Neuronal stem cell (in vitro differentiated cells): ENCODE data around the gene MICAL1.

Source experiments
- DNase-seq: peaks from one replicate; pipeline ENCODE4 v3.0.0-alpha.2; 2013; ENCODE audit warnings: low spot score
- H2AFZ ChIP-seq: one replicate; pipeline ENCODE4 v1.6.1; 2013; ENCODE audit warnings: mild to moderate bottlenecking, low read length, inconsistent platforms
- H2AK5ac ChIP-seq: 2 replicates; pipeline ENCODE4 v1.6.1; 2013; ENCODE audit warnings: low read depth, mild to moderate bottlenecking, inconsistent platforms, low read length, moderate library complexity, mixed read lengths
- H2BK120ac ChIP-seq: 2 replicates; pipeline ENCODE4 v1.6.1; 2013; ENCODE audit warnings: low read depth, mild to moderate bottlenecking, inconsistent platforms, low read length, moderate library complexity, mixed read lengths
- H2BK12ac ChIP-seq: one replicate; pipeline ENCODE4 v1.6.1; 2013; ENCODE audit warnings: low read length, inconsistent platforms
- H2BK15ac ChIP-seq: 2 replicates; pipeline ENCODE4 v1.6.1; 2013; ENCODE audit warnings: mild to moderate bottlenecking, low read length, inconsistent platforms, mixed read lengths
- H2BK5ac ChIP-seq: one replicate; pipeline ENCODE4 v1.6.1; 2013; ENCODE audit warnings: inconsistent platforms, mild to moderate bottlenecking, low read length, moderate library complexity
- H3K14ac ChIP-seq: one replicate; pipeline ENCODE4 v1.6.1; 2013; ENCODE audit warnings: low read length, inconsistent platforms
- H3K18ac ChIP-seq: 2 replicates; pipeline ENCODE4 v1.6.1; 2013; ENCODE audit warnings: low read length, inconsistent platforms
- H3K23ac ChIP-seq: 2 replicates; pipeline ENCODE4 v1.6.1; 2013; ENCODE audit warnings: low read depth, mild to moderate bottlenecking, mixed read lengths, low read length, inconsistent platforms; ENCODE audit not compliant: poor library complexity
- H3K27ac ChIP-seq: replicated peaks from 3 replicates; pipeline ENCODE4 v1.5.1; 2013; ENCODE audit warnings: low read length, inconsistent platforms
- H3K27me3 ChIP-seq, 3 experiments: 2 replicates each; pipeline ENCODE4 v1.6.1; 2013; ENCODE audit warnings: low read length in 3 of 3, mild to moderate bottlenecking in 2 of 3, inconsistent platforms in 1 of 3, low read depth in 1 of 3, mixed read lengths in 1 of 3, moderate library complexity in 1 of 3; ENCODE audit not compliant: control insufficient read depth in 3 of 3, insufficient read depth in 3 of 3
- H3K36me3 ChIP-seq, 2 donors: replicated peaks in 1 of 2; 2 replicates each; pipeline ENCODE4 v1.6.1; 2013; ENCODE audit warnings: low read length in 2 of 2; ENCODE audit not compliant: control insufficient read depth in 2 of 2, insufficient read depth in 2 of 2
- H3K4ac ChIP-seq: 2 replicates; pipeline ENCODE4 v1.6.1; 2013; ENCODE audit warnings: inconsistent platforms, mild to moderate bottlenecking, low read length, moderate library complexity
- H3K4me1 ChIP-seq, 2 donors: 1 replicate in 1 of 2; 2 replicates in 1 of 2; pipeline ENCODE4 v1.6.1; 2013; ENCODE audit warnings: low read length in 2 of 2, low read depth in 1 of 2; ENCODE audit not compliant: control insufficient read depth in 2 of 2, insufficient read depth in 1 of 2
- H3K4me2 ChIP-seq: one replicate; pipeline ENCODE4 v1.6.1; 2013; ENCODE audit warnings: mild to moderate bottlenecking, low read length, inconsistent platforms; ENCODE audit not compliant: insufficient read depth, poor library complexity, severe bottlenecking
- H3K4me3 ChIP-seq, 2 donors: 2 replicates each; pipeline ENCODE4 v1.5.1; 2013; ENCODE audit warnings: low read length in 2 of 2, mild to moderate bottlenecking in 2 of 2, inconsistent platforms in 1 of 2, moderate library complexity in 1 of 2
- H3K79me1 ChIP-seq: one replicate; pipeline ENCODE4 v1.6.1; 2013; ENCODE audit warnings: low read depth, mild to moderate bottlenecking, inconsistent platforms, low read length, moderate library complexity
- H3K9ac ChIP-seq: one replicate; pipeline ENCODE4 v1.6.1; 2013; ENCODE audit warnings: mild to moderate bottlenecking, low read depth, low read length, inconsistent platforms; ENCODE audit not compliant: poor library complexity
- H3K9me3 ChIP-seq, 2 donors: replicated peaks in 1 of 2; 2 replicates each; pipeline versions ENCODE3 to v1.6.1; 2013; ENCODE audit warnings: low read length in 2 of 2, mild to moderate bottlenecking in 2 of 2, inconsistent platforms in 1 of 2, low read depth in 1 of 2, mixed read lengths in 1 of 2, moderate library complexity in 1 of 2; ENCODE audit not compliant: control insufficient read depth in 2 of 2, insufficient read depth in 1 of 2
- H4K8ac ChIP-seq: one replicate; pipeline ENCODE4 v1.6.1; 2013; ENCODE audit warnings: low read depth, mild to moderate bottlenecking, inconsistent platforms, low read length, moderate library complexity
- H4K91ac ChIP-seq: one replicate; pipeline ENCODE4 v1.6.1; 2013; ENCODE audit warnings: low read length, low read depth, mild to moderate bottlenecking, inconsistent platforms; ENCODE audit not compliant: poor library complexity
- WGBS, 2 donors: extraction: QIAGEN DNeasy Blood & Tissue Kit; methylation state at CpG; one replicate each; pipeline ENCODE4 v1.1.7; 2013; ENCODE audit warnings: missing lambda C conversion rate in 2 of 2, mixed read lengths in 1 of 2; ENCODE audit not compliant: insufficient read length in 2 of 2, insufficient replicate concordance in 1 of 2; ENCODE audit errors: extremely low coverage in 2 of 2; 5-methylcytosine and 5-hydroxymethylcytosine counted together

The MICAL1 gene

DNA sequence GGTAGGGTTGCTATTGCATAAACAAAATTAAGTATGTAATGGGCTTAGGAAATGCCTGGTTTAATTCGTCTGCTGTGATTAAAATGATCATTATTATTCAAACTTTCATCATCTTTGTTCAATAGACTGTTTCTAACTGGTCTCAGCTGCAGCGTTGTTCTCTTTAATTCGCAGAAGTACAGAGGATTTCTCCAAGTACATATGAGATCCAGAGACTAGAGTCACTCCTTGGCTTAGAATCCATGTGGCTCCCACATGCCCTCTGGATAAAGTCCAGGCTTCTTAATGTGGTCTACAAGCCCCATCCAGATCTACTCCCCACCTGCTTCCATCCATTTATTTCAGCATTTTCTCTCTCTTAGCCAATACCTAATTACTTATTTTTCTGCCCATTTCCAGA lies 28.6 kb upstream of the MICAL1 start:
- Histone ChIP-seq H3K4ac (no peak overlapping the region), H2BK120ac (no peak overlapping the region), H2BK5ac (no peak overlapping the region), H3K79me1 (no peaks in the 10 kb centered on the region), H3K4me2 (no peak overlapping the region), H3K14ac (no peak overlapping the region), H2AK5ac (no peak overlapping the region), H3K9ac (no peak overlapping the region), H3K4me3 (no peak overlapping the region), H3K27ac (no peak overlapping the region), H2AFZ (no peak overlapping the region), H3K4me1 (no peaks in the 10 kb centered on the region), H4K8ac (no peak overlapping the region), H3K18ac (no peak overlapping the region), H4K91ac (no peak overlapping the region), H3K9me3 (peaks cover 0 to 7% of the 10 kb centered on the region in 2 donors), H3K27me3 (peaks cover 0 to 27% (median 2%) of the 10 kb centered on the region in 3 experiments), H2BK15ac (no peak overlapping the region), H3K23ac (no peak overlapping the region), H3K36me3 (peaks cover 5 to 26% of the 10 kb centered on the region in 2 donors), H2BK12ac (no peak overlapping the region)
- no CpG with 5 or more reads among the region's 3 CpGs for WGBS, 2 donors
- no peak for DNase-seq

DNA sequence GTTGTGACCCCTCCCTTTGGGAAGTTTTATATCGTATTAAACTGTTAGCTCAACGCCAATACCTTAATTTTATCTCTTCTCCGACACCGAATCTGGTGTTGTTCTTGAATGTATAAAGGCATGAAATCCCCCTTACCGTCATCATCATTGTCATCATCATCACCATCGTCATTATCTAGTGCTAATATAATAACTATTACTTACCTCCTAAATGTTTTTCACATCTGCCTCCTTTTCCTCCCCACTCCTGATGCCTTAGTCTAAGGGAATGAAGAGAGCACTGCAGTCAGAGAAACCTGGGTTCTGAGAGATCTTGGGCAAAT lies 28.1 kb upstream of the MICAL1 start:
- Histone ChIP-seq H2BK15ac (no peak overlapping the region), H3K36me3 (peaks cover 5 to 30% of the 10 kb centered on the region in 2 donors), H3K4me3 (peak overlapping the region; percentile 43 to 75), H2BK120ac (no peak overlapping the region), H3K14ac (no peak overlapping the region), H3K4me1 (no peaks in the 10 kb centered on the region), H3K18ac (no peak overlapping the region), H3K27ac (no peak overlapping the region), H3K27me3 (peaks cover 0 to 27% (median 2%) of the 10 kb centered on the region in 3 experiments), H4K8ac (no peak overlapping the region), H2AK5ac (no peak overlapping the region), H2AFZ (peak overlapping the region; percentile 69), H3K9me3 (peaks cover 0 to 7% of the 10 kb centered on the region in 2 donors), H3K9ac (no peak overlapping the region), H3K4me2 (peak overlapping the region; percentile 54), H4K91ac (no peak overlapping the region), H2BK12ac (no peak overlapping the region), H3K79me1 (no peaks in the 10 kb centered on the region), H2BK5ac (no peak overlapping the region), H3K23ac (no peak overlapping the region), H3K4ac (no peak overlapping the region)
- DNase-seq: no peak
- no CpG with 5 or more reads among the region's 6 CpGs for WGBS, 2 donors

DNA sequence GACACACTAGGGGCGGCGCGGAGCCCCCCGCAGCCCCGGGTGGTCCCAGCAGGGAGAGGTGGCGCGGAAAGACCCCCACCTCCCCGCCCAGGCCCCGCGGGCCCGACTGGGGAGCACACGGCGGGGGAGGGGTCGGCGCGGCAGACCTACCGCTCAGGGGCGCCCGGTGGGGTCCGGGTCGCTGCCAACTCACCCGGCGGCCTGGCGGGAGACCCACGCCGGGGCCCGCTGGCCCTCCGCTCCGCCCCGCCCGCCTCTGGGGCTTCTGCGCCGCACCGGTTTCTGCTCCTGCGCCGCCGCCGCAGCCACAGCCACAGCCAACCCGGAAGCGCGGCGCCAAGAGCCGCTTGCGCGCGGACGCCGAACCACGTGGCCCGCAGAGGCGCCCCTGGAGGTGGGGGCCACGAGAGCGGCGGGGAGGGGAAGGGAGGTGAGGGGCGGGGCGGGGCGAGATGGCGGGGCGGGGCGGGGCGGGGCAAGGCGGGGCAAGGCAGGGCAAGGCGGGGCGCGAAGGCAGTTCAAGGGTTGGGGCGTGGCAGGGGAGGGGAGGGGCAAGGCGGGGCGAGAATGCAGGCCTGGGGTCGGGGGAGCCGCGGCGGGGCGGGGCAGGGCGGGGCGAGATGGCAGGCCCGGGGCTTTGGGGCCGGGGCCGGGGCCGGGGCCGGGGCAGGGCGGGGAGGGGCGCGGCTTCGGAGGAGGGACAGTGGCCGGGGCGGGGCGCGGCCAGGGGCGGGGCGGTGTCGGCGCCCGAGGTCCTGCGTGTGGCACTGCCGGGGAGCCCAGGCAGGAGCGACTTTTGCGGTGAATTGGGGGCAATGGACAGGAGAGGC lies 27.5 kb upstream of the MICAL1 start, which contains the start of gene ZBTB24:
TSS of gene ZBTB24 (minus strand) at position 315 of the 830 bp plus-strand sequence. CDS start 1,193 bp downstream, outside the sequence.
- peak within 1 kb of the TSS; percentile 28 for H3K23ac ChIP-seq
- peak within 1 kb of the TSS; percentile 92 for H3K18ac ChIP-seq
- no peak within 1 kb of the TSS for H2BK5ac ChIP-seq
- no peak within 1 kb of the TSS for H2AK5ac ChIP-seq
- H3K4me1 ChIP-seq: no peaks in the 10 kb centered on the region
- H3K4me3 ChIP-seq: peak within 1 kb of the TSS; percentile 57 to 91
- peaks cover 5 to 35% of the 10 kb centered on the region in 2 donors for H3K36me3 ChIP-seq
- no peak within 1 kb of the TSS for H4K8ac ChIP-seq
- DNase-seq: peak; percentile 86
- H3K27ac ChIP-seq: no peak within 1 kb of the TSS
- H2BK120ac ChIP-seq: no peak within 1 kb of the TSS
- peak within 1 kb of the TSS; percentile 71 for H3K4me2 ChIP-seq
- no peak within 1 kb of the TSS for H2BK15ac ChIP-seq
- no CpG with 5 or more reads among the region's 97 CpGs for WGBS, 2 donors
- peaks cover 0 to 27% (median 2%) of the 10 kb centered on the region in 3 experiments for H3K27me3 ChIP-seq
- peak within 1 kb of the TSS; percentile 88 for H2AFZ ChIP-seq
- peaks cover 0 to 7% of the 10 kb centered on the region in 2 donors for H3K9me3 ChIP-seq
- H3K4ac ChIP-seq: no peak within 1 kb of the TSS
- H3K79me1 ChIP-seq: no peaks in the 10 kb centered on the region
- H2BK12ac ChIP-seq: no peak within 1 kb of the TSS
- peak within 1 kb of the TSS; percentile 53 for H3K9ac ChIP-seq
- no peak within 1 kb of the TSS for H4K91ac ChIP-seq
- peak within 1 kb of the TSS; percentile 72 for H3K14ac ChIP-seq

DNA sequence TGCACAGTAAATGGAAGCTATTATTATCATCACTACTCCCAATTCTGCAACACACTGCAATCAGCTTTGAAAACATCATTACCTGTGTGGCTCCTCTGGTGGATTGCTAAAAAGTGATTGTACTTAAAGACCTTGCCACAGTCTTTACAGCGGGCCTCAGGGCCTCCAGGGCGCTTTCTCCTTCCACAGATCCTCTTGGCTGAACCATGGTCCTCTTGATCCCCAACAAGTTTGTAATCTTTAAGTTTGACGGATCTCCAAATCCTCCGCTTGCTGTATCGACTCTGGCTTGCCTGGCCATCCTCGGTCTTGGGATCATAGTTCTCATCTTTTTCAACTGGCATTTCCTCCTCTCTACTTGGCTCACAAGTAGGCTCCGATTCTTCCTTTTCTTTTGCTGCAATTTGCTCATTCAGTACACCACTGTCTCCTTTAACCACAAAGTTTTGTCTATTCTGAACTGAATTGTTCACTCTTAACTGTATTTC lies 25.5 kb upstream of the MICAL1 start:
- no peak overlapping the region for H3K14ac ChIP-seq
- no peak overlapping the region for H2AK5ac ChIP-seq
- H2BK120ac ChIP-seq: no peak overlapping the region
- no peak overlapping the region for H3K4ac ChIP-seq
- H3K9me3 ChIP-seq: peaks cover 0 to 7% of the 10 kb centered on the region in 2 donors
- no peak overlapping the region for H4K91ac ChIP-seq
- H4K8ac ChIP-seq: no peak overlapping the region
- H3K27me3 ChIP-seq: peaks cover 0 to 17% (median 2%) of the 10 kb centered on the region in 3 experiments
- H3K4me2 ChIP-seq: no peak overlapping the region
- DNase-seq: no peak
- no peak overlapping the region for H2BK15ac ChIP-seq
- no peak overlapping the region for H2BK5ac ChIP-seq
- no peak overlapping the region for H2BK12ac ChIP-seq
- no peak overlapping the region for H3K18ac ChIP-seq
- no peaks in the 10 kb centered on the region for H3K79me1 ChIP-seq
- H3K27ac ChIP-seq: no peak overlapping the region
- no peak overlapping the region for H2AFZ ChIP-seq
- no CpG with 5 or more reads among the region's 7 CpGs for WGBS, 2 donors
- no peak overlapping the region for H3K9ac ChIP-seq
- H3K36me3 ChIP-seq: peaks cover 10 to 55% of the 10 kb centered on the region in 2 donors
- H3K4me3 ChIP-seq: no peak overlapping the region
- H3K4me1 ChIP-seq: peaks cover 0 to 5% of the 10 kb centered on the region in 2 donors
- H3K23ac ChIP-seq: no peak overlapping the region
